GM18505 (cell line): ENCODE results near the gene EVX2.

ENCODE experiments used
- ATAC-seq: cut with Tn5 transposase; IDR thresholded peaks from one replicate; pipeline ENCODE4 v1.9.1; 2021; ENCODE audit not compliant: unreplicated experiment
- POLR2A ChIP-seq: IDR thresholded peaks from 4 replicates; pipeline ENCODE4 v1.6.1; 2011; ENCODE audit warnings: borderline replicate concordance; ENCODE audit not compliant: insufficient read depth, insufficient read length; ENCODE audit errors: extremely low read depth

The EVX2 gene

GRCh38 chr2:176068419-176068832 lies 15.3 kb downstream of the EVX2 start:
- ATAC-seq, result no peak
- TF ChIP-seq POLR2A, result no peak

- no peak for TF ChIP-seq POLR2A
- no peak for ATAC-seq
Measured at GRCh38 chr2:176067589-176068418, 16.0 kb downstream of the EVX2 start.

GRCh38 chr2:176066645-176067588 lies 16.8 kb downstream of the EVX2 start:
- no peak for TF ChIP-seq POLR2A
- ATAC-seq, result no peak

GRCh38 chr2:176063958-176064357 lies 19.8 kb downstream of the EVX2 start:
- TF ChIP-seq POLR2A, result no peak
- ATAC-seq, result no peak

GRCh38 chr2:176056406-176056805 lies 27.4 kb downstream of the EVX2 start:
- TF ChIP-seq POLR2A, result no peak
- ATAC-seq, result no peak

GRCh38 chr2:176039375-176039774 lies 44.4 kb downstream of the EVX2 start:
- TF ChIP-seq POLR2A, result no peak
- ATAC-seq, result no peak

GRCh38 chr2:176038694-176039093 lies 45.1 kb downstream of the EVX2 start:
- TF ChIP-seq POLR2A, result no peak
- no peak for ATAC-seq

GRCh38 chr2:176035013-176035691 lies 48.6 kb downstream of the EVX2 start:
- TF ChIP-seq POLR2A, result no peak
- ATAC-seq, result no peak

GRCh38 chr2:176027806-176028205 lies 56.0 kb downstream of the EVX2 start:
- no peak for ATAC-seq
- no peak for TF ChIP-seq POLR2A
